Bronchial epithelial cell (primary cell): ENCODE measurements around the gene PRKCH. TPM values are rescaled to one million over a fixed set of nuclear protein-coding genes. Genes with fewer than 3 reads are reported as not detected.

Source experiments
- DNase-seq: peaks from one replicate; pipeline ENCODE4 v3.0.0-alpha.2; 2010; ENCODE audit warnings: low read depth
- FAIRE-seq: peaks from 2 replicates; lab custom pipeline; 2011; peaks lifted over from hg19 to GRCh38; lab: Jason Lieb, UNC
- H3K27me3 ChIP-seq: 2 replicates; pipeline ENCODE4 v1.5.1; 2011; ENCODE audit warnings: low read length; ENCODE audit not compliant: control insufficient read depth, insufficient read depth
- H3K36me3 ChIP-seq: 2 replicates; pipeline ENCODE4 v1.5.1; 2011; ENCODE audit warnings: low read length; ENCODE audit not compliant: control insufficient read depth, insufficient read depth
- H3K4me3 ChIP-seq: 2 replicates; pipeline ENCODE4 v1.5.1; 2011; ENCODE audit warnings: mild to moderate bottlenecking, low read depth, low read length, control low read depth
- CTCF ChIP-seq: IDR thresholded peaks from 2 replicates; pipeline ENCODE4 v1.5.1; 2011; ENCODE audit warnings: mild to moderate bottlenecking, moderate library complexity, low read length, control low read depth, inconsistent platforms; ENCODE audit not compliant: insufficient read depth, severe bottlenecking
- total RNA-seq: library from RNA; depleted of rRNA; stranded (reverse); fragments of >200 nt; gene quantifications from 2 replicates; pipeline ENCODE4 v1.2.1, GENCODE V29; 2014

Gene PRKCH
- total RNA-seq, 1 donor from 2014 or later = 24.5 TPM

GRCh38 chr14:61591862-61592261 is 270.5 kb downstream of the PRKCH start:
- H3K36me3 ChIP-seq = no peaks in the 10 kb centered on the region
- H3K27me3 ChIP-seq = no peaks in the 10 kb centered on the region
- H3K4me3 ChIP-seq = no peak overlapping the region
- FAIRE-seq (no peak), DNase-seq (no peak)
- no peak for TF ChIP-seq CTCF

- Histone ChIP-seq H3K4me3 (no peak overlapping the region), H3K27me3 (no peaks in the 10 kb centered on the region), H3K36me3 (no peaks in the 10 kb centered on the region)
- FAIRE-seq = no peak
- no peak for TF ChIP-seq CTCF
- DNase-seq = no peak
Observed at GRCh38 chr14:61593330-61593729, 272.0 kb downstream of the PRKCH start.

DNA sequence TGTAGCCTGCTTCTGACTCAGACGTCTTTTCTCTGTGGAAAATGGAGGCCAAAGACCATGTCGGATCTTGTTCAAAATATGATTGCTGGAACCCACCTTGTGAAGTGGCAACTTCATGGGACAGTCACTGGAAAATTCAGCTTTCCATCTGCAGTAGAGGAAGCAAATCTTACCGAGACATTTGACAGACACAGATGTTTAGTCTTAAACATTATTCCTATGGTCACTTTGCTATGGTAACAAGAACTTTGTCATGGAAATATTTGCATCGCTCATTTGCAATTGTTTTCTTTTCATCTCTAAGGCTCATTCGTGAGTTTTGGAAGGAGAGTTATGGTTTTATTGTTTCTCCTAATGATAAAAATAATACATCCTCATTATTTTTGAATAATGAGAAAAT is 275.6 kb downstream of the PRKCH start:
- Histone ChIP-seq H3K4me3 (no peak overlapping the region), H3K36me3 (no peaks in the 10 kb centered on the region), H3K27me3 (no peaks in the 10 kb centered on the region)
- TF ChIP-seq CTCF = no peak
- DNase-seq = no peak
- FAIRE-seq = no peak

GRCh38 chr14:61598980-61599379 is 277.6 kb downstream of the PRKCH start:
- TF ChIP-seq CTCF = no peak
- DNase-seq = no peak
- Histone ChIP-seq H3K36me3 (no peaks in the 10 kb centered on the region), H3K4me3 (no peak overlapping the region), H3K27me3 (no peaks in the 10 kb centered on the region)
- FAIRE-seq = no peak

- no peak for TF ChIP-seq CTCF
- Histone ChIP-seq H3K4me3 (no peak overlapping the region), H3K27me3 (no peaks in the 10 kb centered on the region), H3K36me3 (no peaks in the 10 kb centered on the region)
- DNase-seq (no peak), FAIRE-seq (no peak)
Observed at GRCh38 chr14:61599942-61600341, 278.6 kb downstream of the PRKCH start.

Other genes with a start within 250 kb of the PRKCH start
- 10.5 and 15.7 TPM in 2 replicates for gene TMEM30B, start 40.2 kb upstream of the PRKCH start, total RNA-seq